GM12801 (cell line): ENCODE measurements around the gene SLC19A3.

ENCODE experiments used
- TF ChIP-seq, protein P1 (sequence below): IDR thresholded peaks from one replicate; pipeline ENCODE4 v1.5.1; 2011; ENCODE audit warnings: control low read depth; ENCODE audit not compliant: insufficient read length; ENCODE audit errors: extremely low read depth

Gene SLC19A3

DNA sequence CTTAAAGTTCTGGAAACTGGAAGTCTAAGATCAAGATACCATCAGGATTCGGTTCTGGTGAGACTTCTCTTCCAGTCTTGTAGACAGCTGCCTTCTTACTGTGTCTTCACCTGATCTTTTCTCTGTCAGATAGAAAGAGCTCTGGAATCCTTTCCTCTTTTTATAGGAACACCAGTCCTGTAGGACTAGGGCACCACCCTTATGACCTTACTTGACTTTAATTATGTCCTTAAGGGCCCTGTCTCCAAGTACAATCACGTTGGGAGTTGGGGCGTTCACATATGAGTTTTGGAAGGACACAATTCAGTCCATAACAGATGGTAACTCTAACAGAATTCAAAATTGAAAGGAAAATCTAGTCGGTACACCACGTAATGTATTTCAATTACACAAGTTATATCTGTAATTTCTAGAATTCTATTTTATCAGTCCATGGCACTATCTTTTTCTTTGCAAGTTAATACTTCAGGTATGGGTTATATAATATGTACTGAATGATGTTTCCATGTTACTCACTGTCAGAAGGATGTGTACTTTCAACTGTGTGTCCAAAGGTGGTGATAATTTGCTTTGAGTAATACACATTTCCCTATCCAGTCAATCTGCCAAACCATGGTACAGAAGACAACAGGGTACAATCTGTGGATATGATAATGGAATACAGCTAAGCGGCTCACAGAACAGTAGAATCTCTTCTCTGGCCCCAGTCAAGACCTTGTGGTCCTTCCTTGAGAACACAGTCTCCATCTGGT, 52.5 kb downstream of the SLC19A3 start:
- TF ChIP-seq, protein P1, sequence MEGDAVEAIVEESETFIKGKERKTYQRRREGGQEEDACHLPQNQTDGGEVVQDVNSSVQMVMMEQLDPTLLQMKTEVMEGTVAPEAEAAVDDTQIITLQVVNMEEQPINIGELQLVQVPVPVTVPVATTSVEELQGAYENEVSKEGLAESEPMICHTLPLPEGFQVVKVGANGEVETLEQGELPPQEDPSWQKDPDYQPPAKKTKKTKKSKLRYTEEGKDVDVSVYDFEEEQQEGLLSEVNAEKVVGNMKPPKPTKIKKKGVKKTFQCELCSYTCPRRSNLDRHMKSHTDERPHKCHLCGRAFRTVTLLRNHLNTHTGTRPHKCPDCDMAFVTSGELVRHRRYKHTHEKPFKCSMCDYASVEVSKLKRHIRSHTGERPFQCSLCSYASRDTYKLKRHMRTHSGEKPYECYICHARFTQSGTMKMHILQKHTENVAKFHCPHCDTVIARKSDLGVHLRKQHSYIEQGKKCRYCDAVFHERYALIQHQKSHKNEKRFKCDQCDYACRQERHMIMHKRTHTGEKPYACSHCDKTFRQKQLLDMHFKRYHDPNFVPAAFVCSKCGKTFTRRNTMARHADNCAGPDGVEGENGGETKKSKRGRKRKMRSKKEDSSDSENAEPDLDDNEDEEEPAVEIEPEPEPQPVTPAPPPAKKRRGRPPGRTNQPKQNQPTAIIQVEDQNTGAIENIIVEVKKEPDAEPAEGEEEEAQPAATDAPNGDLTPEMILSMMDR = no peak

DNA sequence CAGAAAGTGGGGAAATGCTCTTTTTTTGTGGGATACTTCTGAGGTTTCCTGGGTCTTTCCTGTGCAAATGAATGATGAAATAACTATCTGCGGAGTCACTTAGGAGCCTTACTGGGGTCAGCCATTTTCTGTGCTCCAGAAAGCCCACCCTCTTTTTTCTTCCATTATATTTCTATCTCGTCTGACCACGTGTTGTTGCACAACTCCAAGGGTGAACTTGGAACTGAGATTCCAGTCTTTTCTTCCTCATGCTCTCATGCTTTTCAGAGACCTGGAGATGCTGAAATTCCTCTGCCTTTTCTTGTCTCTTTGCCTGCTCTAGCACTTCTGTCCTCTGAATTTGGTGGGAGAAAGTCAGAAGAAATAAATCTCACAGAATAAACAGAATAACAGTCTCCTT, 56.0 kb downstream of the SLC19A3 start:
- TF ChIP-seq, protein P1 = no peak

DNA sequence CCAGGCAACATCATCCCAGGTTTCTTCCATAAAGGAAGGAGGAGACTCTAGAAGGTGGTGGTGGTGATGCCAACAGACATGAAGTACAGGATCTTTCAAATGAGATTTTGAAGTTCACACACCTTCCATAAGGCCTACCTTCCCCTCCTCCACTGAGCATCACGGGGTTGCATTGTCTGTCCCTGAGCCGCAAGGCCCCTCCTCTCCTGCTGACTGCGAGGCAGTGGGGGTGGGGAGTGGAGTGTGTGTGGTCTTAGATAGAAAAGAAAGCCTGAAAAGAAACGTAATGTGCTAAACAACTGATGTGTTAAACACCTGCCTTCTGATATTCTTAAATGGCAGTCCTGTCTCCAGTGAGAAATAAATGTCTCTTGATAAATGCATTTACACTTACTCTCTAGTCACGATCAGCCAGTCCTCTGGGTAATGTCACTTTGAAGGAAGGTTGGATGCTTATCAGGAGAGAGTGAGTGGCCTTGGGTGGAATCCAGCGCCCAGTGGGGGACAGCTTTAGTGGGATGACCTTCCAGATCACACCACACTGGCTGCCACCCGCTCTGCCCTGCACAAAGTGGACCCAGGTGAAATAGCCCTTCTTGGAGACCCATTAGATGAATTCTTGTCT, 56.7 kb downstream of the SLC19A3 start:
- TF ChIP-seq, protein P1 = no peak

DNA sequence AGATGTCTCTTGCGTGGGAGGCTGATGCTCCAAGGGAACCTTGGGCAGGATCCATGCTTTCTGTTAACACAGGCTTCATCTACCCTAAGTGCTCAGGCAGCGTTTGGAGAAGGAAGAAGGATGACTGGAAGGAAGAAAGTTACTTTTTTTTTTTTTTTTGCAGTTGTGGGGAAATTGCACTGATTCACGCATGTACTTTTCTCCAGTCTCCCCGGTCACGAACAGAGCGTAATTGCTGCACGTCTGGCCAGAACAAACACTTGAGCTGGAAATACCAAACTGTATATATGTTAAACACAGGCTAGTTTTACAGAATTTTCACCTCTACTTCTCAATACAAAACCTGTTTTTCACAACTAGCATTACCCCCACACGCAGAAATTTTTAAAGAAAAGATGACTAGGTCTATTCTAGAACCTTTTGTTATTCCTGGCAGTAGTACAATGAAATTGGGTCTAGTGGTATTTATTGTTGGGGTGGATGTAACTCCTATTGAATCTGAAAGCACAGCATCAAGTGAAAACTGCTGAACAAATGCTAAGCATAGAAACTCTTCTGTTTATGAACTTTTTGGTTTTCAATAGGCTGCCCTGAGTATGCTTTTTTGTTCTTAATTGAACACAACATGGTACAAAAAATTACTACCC, 60.5 kb downstream of the SLC19A3 start:
- TF ChIP-seq, protein P1 = no peak

DNA sequence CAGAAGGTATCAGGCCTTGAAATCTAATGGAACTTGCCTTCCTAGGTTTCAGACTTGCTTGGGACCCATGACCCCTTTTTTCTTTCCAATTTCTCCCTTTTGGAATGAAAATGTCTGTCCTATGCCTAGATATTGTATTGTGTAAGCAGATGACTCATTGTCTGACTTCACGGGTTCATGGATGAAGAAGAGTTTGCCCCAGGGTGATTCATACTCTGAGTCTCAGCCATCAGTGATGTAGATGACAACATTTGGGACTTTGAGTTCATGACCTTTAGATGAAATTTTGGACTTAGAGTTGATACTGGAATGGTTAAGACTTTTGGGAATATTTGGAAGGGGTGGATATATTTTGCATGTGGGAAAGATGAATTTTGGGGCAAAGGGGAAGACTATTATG, 62.4 kb downstream of the SLC19A3 start:
- TF ChIP-seq, protein P1 = no peak

DNA sequence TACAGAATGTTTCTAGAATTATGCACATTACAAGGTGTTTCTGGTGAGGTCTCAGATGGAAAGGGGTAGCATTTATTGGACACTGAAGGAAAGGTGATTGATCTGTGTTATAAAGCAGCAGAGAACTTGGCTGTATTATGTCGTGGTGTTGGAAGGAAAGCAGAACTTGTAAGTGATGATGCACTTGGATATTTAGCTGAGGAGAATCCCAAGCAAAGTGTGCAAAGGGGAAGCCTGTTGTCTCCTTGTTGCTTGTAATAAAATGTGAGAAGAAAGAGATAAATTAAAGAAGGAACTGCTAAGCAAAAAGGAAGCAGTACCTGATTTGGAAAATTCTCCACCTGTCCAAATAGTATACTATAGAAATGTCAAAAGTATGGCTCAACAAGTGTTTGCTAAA, 63.4 kb downstream of the SLC19A3 start:
- TF ChIP-seq, protein P1 = no peak

DNA sequence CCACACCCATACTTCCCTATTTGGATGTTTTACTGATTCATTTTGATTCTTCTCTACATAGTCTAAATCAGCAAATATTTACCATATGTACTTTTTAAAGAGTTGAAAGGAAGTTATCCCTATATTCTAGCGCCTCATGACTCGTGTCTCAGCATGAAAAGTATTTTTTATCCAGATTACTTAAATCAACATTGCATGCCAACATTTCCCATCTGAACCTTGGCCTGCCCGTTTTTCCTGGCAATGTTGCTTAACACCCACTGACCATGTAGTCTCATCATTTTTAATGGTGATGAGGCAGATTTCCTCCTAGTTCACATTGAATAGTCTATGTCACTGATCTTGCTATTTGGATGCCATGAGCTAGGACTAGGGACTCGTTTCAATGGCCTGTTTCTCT, 64.4 kb downstream of the SLC19A3 start:
- TF ChIP-seq, protein P1 = no peak
